K562 (cell line): Measurements from ENCODE around the gene EMID1. TPM values are rescaled to one million over a fixed set of nuclear protein-coding genes. Genes with fewer than 3 reads are reported as not detected.

Source experiments
- BCLAF1 ChIP-seq, 2 experiments: fragments of 450-650 bp in 1 of 2; IDR thresholded peaks; 2 replicates each; pipeline ENCODE4 v1.6.1; 2011 to 2017; ENCODE audit warnings: low read depth in 2 of 2, antibody characterized with exemption in 1 of 2, borderline replicate concordance in 1 of 2, low read length in 1 of 2, mild to moderate bottlenecking in 1 of 2, mixed read lengths in 1 of 2; ENCODE audit not compliant: control insufficient read depth in 1 of 2
- BHLHE40 ChIP-seq: IDR thresholded peaks from 2 replicates; pipeline ENCODE4 v1.6.1; 2011; ENCODE audit warnings: low read length, improper control_type of control experiment
- CREB3 ChIP-seq: fragments of 450-650 bp; conservative IDR thresholded peaks from 2 replicates; pipeline ENCODE4 v1.6.1; 2016; ENCODE audit warnings: missing genetic modification characterization, low read depth, mild to moderate bottlenecking, missing compliant biosample characterization, moderate library complexity
- PTRF ChIP-seq: fragments of 450-650 bp; IDR thresholded peaks from 2 replicates; pipeline ENCODE4 v1.6.1; 2016; ENCODE audit warnings: mild to moderate bottlenecking, missing genetic modification characterization, missing compliant biosample characterization
- SIN3B ChIP-seq: fragments of 450-650 bp; IDR thresholded peaks from 2 replicates; pipeline ENCODE4 v1.6.1; 2017; ENCODE audit warnings: low read depth, mild to moderate bottlenecking, moderate library complexity
- XRCC3 ChIP-seq: fragments of 450-650 bp; IDR thresholded peaks from 2 replicates; pipeline ENCODE4 v1.6.1; 2017; ENCODE audit warnings: mild to moderate bottlenecking, moderate library complexity
- polyA plus RNA-seq, 8 experiments: library from polyadenylated mRNA; depleted of rRNA in 4 of 8; stranded (reverse) in 5 of 8; unstranded in 3 of 8; fragments of >200 nt; fragmentation: Nextera tagmentation in 2 of 8; fragmentation: Illumina TruSeq in 1 of 8; extraction: Ambion mirVana in 2 of 8; extraction: Trizol in 1 of 8; gene quantifications; 2 replicates each; pipeline versions ENCODE4 v1.2.1 to v1.2.3, GENCODE V29; 2011 to 2014; ENCODE audit warnings: inconsistent platforms in 1 of 8, missing spikeins in 1 of 8
- total RNA-seq, 7 experiments: library from RNA; depleted of rRNA in 6 of 7; stranded (reverse); fragments of >200 nt in 6 of 7; fragmentation: Illumina TruSeq in 2 of 7; extraction: Trizol in 2 of 7; gene quantifications; 2 replicates each; pipeline versions ENCODE4 v1.2.1 to v1.2.3, GENCODE V29; 2011 to 2021; ENCODE audit warnings: low replicate concordance in 1 of 7
- TF ChIP-seq, protein P1 (sequence below): fragments of 250-450 bp; sonication (Bioruptor Pico); IDR thresholded peaks from 2 replicates; pipeline ENCODE4 v1.4.0; 2020; ENCODE audit warnings: mild to moderate bottlenecking, moderate library complexity
- TF ChIP-seq, protein P2 (sequence below): fragments of 450-650 bp; IDR thresholded peaks from 2 replicates; pipeline ENCODE4 v1.6.1; 2016; ENCODE audit warnings: low read depth

EMID1 gene
- total and polyA plus RNA-seq, 9 of the 15 experiments (the other 6 are each of a cell fraction or from before 2014, with no cell fraction given): 0.15 to 7.2 (median 2.7) TPM

- TF ChIP-seq, protein P1, sequence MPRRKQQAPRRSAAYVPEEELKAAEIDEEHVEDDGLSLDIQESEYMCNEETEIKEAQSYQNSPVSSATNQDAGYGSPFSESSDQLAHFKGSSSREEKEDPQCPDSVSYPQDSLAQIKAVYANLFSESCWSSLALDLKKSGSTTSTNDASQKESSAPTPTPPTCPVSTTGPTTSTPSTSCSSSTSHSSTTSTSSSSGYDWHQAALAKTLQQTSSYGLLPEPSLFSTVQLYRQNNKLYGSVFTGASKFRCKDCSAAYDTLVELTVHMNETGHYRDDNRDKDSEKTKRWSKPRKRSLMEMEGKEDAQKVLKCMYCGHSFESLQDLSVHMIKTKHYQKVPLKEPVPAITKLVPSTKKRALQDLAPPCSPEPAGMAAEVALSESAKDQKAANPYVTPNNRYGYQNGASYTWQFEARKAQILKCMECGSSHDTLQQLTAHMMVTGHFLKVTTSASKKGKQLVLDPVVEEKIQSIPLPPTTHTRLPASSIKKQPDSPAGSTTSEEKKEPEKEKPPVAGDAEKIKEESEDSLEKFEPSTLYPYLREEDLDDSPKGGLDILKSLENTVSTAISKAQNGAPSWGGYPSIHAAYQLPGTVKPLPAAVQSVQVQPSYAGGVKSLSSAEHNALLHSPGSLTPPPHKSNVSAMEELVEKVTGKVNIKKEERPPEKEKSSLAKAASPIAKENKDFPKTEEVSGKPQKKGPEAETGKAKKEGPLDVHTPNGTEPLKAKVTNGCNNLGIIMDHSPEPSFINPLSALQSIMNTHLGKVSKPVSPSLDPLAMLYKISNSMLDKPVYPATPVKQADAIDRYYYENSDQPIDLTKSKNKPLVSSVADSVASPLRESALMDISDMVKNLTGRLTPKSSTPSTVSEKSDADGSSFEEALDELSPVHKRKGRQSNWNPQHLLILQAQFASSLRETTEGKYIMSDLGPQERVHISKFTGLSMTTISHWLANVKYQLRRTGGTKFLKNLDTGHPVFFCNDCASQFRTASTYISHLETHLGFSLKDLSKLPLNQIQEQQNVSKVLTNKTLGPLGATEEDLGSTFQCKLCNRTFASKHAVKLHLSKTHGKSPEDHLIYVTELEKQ (CRISPR knock-in tag): no peak
- TF ChIP-seq BHLHE40 (no peak), SIN3B (no peak), XRCC3 (no peak), PTRF (tag) (no peak), CREB3 (tag) (no peak), BCLAF1 (IDR thresholded peaks at IDR 0.05; ENCODE audit: borderline replicate concordance in 1 of 2, control insufficient read depth in 1 of 2, low read depth in 2 of 2, low read length in 1 of 2) (no peak)
- TF ChIP-seq, protein P2, sequence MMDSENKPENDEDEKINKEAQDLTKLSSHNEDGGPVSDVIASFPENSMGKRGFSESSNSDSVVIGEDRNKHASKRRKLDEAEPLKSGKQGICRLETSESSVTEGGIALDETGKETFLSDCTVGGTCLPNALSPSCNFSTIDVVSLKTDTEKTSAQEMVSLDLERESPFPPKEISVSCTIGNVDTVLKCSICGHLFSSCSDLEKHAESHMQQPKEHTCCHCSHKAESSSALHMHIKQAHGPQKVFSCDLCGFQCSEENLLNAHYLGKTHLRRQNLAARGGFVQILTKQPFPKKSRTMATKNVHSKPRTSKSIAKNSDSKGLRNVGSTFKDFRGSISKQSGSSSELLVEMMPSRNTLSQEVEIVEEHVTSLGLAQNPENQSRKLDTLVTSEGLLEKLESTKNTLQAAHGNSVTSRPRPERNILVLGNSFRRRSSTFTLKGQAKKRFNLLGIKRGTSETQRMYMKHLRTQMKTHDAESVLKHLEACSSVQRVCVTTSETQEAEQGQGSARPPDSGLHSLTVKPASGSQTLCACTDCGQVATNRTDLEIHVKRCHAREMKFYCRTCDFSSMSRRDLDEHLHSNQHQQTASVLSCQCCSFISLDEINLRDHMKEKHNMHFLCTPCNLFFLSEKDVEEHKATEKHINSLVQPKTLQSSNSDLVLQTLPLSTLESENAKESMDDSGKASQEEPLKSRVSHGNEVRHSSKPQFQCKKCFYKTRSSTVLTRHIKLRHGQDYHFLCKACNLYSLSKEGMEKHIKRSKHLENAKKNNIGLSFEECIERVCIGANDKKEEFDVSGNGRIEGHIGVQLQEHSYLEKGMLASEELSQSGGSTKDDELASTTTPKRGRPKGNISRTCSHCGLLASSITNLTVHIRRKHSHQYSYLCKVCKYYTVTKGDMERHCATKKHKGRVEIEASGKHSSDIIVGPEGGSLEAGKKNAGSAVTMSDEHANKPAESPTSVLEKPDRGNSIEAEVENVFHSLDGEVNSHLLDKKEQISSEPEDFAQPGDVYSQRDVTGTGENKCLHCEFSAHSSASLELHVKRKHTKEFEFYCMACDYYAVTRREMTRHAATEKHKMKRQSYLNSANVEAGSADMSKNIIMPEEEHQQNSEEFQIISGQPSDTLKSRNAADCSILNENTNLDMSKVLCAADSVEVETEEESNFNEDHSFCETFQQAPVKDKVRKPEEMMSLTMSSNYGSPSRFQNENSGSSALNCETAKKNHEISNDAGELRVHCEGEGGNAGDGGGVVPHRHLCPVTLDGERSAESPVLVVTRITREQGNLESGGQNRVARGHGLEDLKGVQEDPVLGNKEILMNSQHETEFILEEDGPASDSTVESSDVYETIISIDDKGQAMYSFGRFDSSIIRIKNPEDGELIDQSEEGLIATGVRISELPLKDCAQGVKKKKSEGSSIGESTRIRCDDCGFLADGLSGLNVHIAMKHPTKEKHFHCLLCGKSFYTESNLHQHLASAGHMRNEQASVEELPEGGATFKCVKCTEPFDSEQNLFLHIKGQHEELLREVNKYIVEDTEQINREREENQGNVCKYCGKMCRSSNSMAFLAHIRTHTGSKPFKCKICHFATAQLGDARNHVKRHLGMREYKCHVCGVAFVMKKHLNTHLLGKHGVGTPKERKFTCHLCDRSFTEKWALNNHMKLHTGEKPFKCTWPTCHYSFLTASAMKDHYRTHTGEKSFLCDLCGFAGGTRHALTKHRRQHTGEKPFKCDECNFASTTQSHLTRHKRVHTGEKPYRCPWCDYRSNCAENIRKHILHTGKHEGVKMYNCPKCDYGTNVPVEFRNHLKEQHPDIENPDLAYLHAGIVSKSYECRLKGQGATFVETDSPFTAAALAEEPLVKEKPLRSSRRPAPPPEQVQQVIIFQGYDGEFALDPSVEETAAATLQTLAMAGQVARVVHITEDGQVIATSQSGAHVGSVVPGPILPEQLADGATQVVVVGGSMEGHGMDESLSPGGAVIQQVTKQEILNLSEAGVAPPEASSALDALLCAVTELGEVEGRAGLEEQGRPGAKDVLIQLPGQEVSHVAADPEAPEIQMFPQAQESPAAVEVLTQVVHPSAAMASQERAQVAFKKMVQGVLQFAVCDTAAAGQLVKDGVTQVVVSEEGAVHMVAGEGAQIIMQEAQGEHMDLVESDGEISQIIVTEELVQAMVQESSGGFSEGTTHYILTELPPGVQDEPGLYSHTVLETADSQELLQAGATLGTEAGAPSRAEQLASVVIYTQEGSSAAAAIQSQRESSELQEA: no peak
Observed at GRCh38 chr22:29268511-29269229, 63.0 kb downstream of the EMID1 start (continued).
